Suprapubic skin (tissue), 4 donors: Measurements from ENCODE around the gene TIMM13. TPM values are rescaled to one million over a fixed set of nuclear protein-coding genes. Genes with fewer than 3 reads are reported as not detected.

Experiments
- DNase-seq, 2 donors: peaks; one replicate each; pipeline ENCODE4 v3.0.0-alpha.2; 2019; ENCODE audit warnings: low spot score in 2 of 2
- H3K27ac ChIP-seq: fragments of 200-600 bp; sonication (generic); one replicate; pipeline ENCODE4 v1.5.1; 2019
- H3K27me3 ChIP-seq: fragments of 200-600 bp; sonication (generic); one replicate; pipeline ENCODE4 v1.5.1; 2019
- H3K36me3 ChIP-seq: fragments of 200-600 bp; sonication (generic); one replicate; pipeline ENCODE4 v1.5.1; 2019
- H3K4me1 ChIP-seq: fragments of 200-600 bp; sonication (generic); one replicate; pipeline ENCODE4 v1.5.1; 2019
- H3K4me3 ChIP-seq: fragments of 200-600 bp; sonication (generic); one replicate; pipeline ENCODE4 v1.5.1; 2019; ENCODE audit warnings: mild to moderate bottlenecking
- H3K9me3 ChIP-seq: fragments of 200-600 bp; sonication (generic); one replicate; pipeline ENCODE4 v1.5.1; 2019
- CTCF ChIP-seq, 2 donors: fragments of 200-600 bp in 1 of 2; fragments of 450-650 bp in 1 of 2; sonication (generic) in 1 of 2; IDR thresholded peaks; one replicate each; pipeline ENCODE4 v1.5.1; 2016 to 2019; ENCODE audit warnings: antibody characterized with exemption in 2 of 2, mild to moderate bottlenecking in 1 of 2, moderate library complexity in 1 of 2
- EP300 ChIP-seq: sonication (generic); formaldehyde crosslinking; IDR thresholded peaks from one replicate; pipeline ENCODE4 v1.6.1; 2017; ENCODE audit warnings: antibody characterized with exemption
- POLR2A ChIP-seq, 2 donors: fragments of 450-650 bp; IDR thresholded peaks; one replicate each; pipeline ENCODE4 v1.6.1; 2017; ENCODE audit warnings: antibody characterized with exemption in 2 of 2, mild to moderate bottlenecking in 2 of 2, moderate library complexity in 2 of 2
- POLR2AphosphoS5 ChIP-seq, 3 donors: sonication (generic); formaldehyde crosslinking; IDR thresholded peaks; one replicate each; pipeline ENCODE4 v1.6.1; 2017; ENCODE audit warnings: antibody characterized with exemption in 3 of 3
- WGBS: methylation state at CpG from one replicate; pipeline ENCODE4 v1.1.5; 2018; 5-methylcytosine and 5-hydroxymethylcytosine counted together
- total RNA-seq, 4 donors: library from RNA; depleted of rRNA; stranded (reverse); fragments of >200 nt; gene quantifications; one replicate each; pipeline ENCODE4 v1.1.0, GENCODE V29; 2016

Gene TIMM13
- total RNA-seq, 4 donors from 2014 or later, result 22.1 to 48.6 (median 46.6) TPM

GRCh38 chr19:2432131-2432848 lies 4.9 kb upstream of the TIMM13 start:
- Histone ChIP-seq H3K4me1 (peaks cover 13% of the 10 kb centered on the region), H3K27ac (no peak overlapping the region), H3K36me3 (peaks cover 40% of the 10 kb centered on the region), H3K9me3 (no peaks in the 10 kb centered on the region), H3K27me3 (no peaks in the 10 kb centered on the region), H3K4me3 (no peak overlapping the region)
- DNase-seq, result no peak
- TF ChIP-seq POLR2AphosphoS5 (IDR thresholded peaks at IDR 0.05) (no peak), POLR2A (IDR thresholded peaks at IDR 0.05) (no peak), EP300 (no peak)
- 98% methylated on average over 12 of the region's 25 CpGs for WGBS

GRCh38 chr19:2431318-2432055 lies 4.1 kb upstream of the TIMM13 start:
- 96% methylated on average over 26 of the region's 37 CpGs for WGBS
- no peak overlapping the region for H3K4me3 ChIP-seq
- DNase-seq, result no peak
- no peak for TF ChIP-seq EP300
- TF ChIP-seq CTCF (IDR thresholded peaks at IDR 0.05), result no peak
- no peak for TF ChIP-seq POLR2A (IDR thresholded peaks at IDR 0.05)
- TF ChIP-seq POLR2AphosphoS5 (IDR thresholded peaks at IDR 0.05), result no peak
- peaks cover 21% of the 10 kb centered on the region for H3K4me1 ChIP-seq
- peaks cover 34% of the 10 kb centered on the region for H3K36me3 ChIP-seq
- no peak overlapping the region for H3K27ac ChIP-seq
- no peaks in the 10 kb centered on the region for H3K9me3 ChIP-seq
- H3K27me3 ChIP-seq, result no peaks in the 10 kb centered on the region

GRCh38 chr19:2429917-2430535 lies 2.6 kb upstream of the TIMM13 start:
- peaks cover 33% of the 10 kb centered on the region for H3K36me3 ChIP-seq
- TF ChIP-seq POLR2AphosphoS5 (IDR thresholded peaks at IDR 0.05) (no peak), CTCF (IDR thresholded peaks at IDR 0.05) (no peak), EP300 (no peak), POLR2A (IDR thresholded peaks at IDR 0.05) (no peak)
- no peak overlapping the region for H3K27ac ChIP-seq
- no peak overlapping the region for H3K4me3 ChIP-seq
- H3K4me1 ChIP-seq, result peaks cover 35% of the 10 kb centered on the region
- no peaks in the 10 kb centered on the region for H3K9me3 ChIP-seq
- WGBS, result 92% methylated on average over 24 of the region's 25 CpGs
- DNase-seq, result no peak
- H3K27me3 ChIP-seq, result no peaks in the 10 kb centered on the region

- Histone ChIP-seq H3K9me3 (no peaks in the 10 kb centered on the region), H3K4me3 (peak overlapping the region; percentile 86), H3K36me3 (peaks cover 25% of the 10 kb centered on the region), H3K4me1 (peaks cover 41% of the 10 kb centered on the region), H3K27ac (peak overlapping the region; percentile 98), H3K27me3 (no peaks in the 10 kb centered on the region)
- WGBS, result 82% methylated on average over 25 of the region's 37 CpGs
- no peak for DNase-seq
- no peak for TF ChIP-seq POLR2AphosphoS5 (IDR thresholded peaks at IDR 0.05)
- TF ChIP-seq CTCF (IDR thresholded peaks at IDR 0.05), result no peak
- TF ChIP-seq EP300, result no peak
- TF ChIP-seq POLR2A (IDR thresholded peaks at IDR 0.05), result no peak
Measured at GRCh38 chr19:2428756-2429711, 1.6 kb upstream of the TIMM13 start.

GRCh38 chr19:2428321-2428690 lies 920 bp upstream of the TIMM13 start:
- 24% methylated on average over 25 of the region's 25 CpGs for WGBS
- TF ChIP-seq CTCF (IDR thresholded peaks at IDR 0.05) (no peak), POLR2AphosphoS5 (IDR thresholded peaks at IDR 0.05) (no peak), EP300 (no peak), POLR2A (IDR thresholded peaks at IDR 0.05) (no peak)
- H3K4me3 ChIP-seq, result peak overlapping the region; percentile 86
- peaks cover 24% of the 10 kb centered on the region for H3K36me3 ChIP-seq
- no peaks in the 10 kb centered on the region for H3K27me3 ChIP-seq
- H3K4me1 ChIP-seq, result peaks cover 41% of the 10 kb centered on the region
- DNase-seq, result no peak
- H3K9me3 ChIP-seq, result no peaks in the 10 kb centered on the region
- peak overlapping the region; percentile 98 for H3K27ac ChIP-seq
